Astrocyte of the cerebellum (primary cell): ENCODE measurements around the gene TSSK2.

ENCODE experiments used
- DNase-seq: peaks from one replicate; pipeline ENCODE4 v3.0.0-alpha.2; 2011; ENCODE audit warnings: low read depth
- H3K4me3 ChIP-seq: 2 replicates; pipeline ENCODE4 v1.5.1; 2011; ENCODE audit warnings: mild to moderate bottlenecking, low read depth, low read length, moderate library complexity
- in situ Hi-C: cut with HindIII; loops from 2 replicates; pipeline ENCODE4 v1.10.0; 2017; ENCODE audit warnings: low sequenced_read_pairs
- TF ChIP-seq, protein P1 (sequence below): IDR thresholded peaks from 2 replicates; pipeline ENCODE4 v1.5.1; 2012; ENCODE audit warnings: low read length, low read depth, moderate library complexity, mild to moderate bottlenecking; ENCODE audit errors: missing control alignments

TSSK2 gene

DNA sequence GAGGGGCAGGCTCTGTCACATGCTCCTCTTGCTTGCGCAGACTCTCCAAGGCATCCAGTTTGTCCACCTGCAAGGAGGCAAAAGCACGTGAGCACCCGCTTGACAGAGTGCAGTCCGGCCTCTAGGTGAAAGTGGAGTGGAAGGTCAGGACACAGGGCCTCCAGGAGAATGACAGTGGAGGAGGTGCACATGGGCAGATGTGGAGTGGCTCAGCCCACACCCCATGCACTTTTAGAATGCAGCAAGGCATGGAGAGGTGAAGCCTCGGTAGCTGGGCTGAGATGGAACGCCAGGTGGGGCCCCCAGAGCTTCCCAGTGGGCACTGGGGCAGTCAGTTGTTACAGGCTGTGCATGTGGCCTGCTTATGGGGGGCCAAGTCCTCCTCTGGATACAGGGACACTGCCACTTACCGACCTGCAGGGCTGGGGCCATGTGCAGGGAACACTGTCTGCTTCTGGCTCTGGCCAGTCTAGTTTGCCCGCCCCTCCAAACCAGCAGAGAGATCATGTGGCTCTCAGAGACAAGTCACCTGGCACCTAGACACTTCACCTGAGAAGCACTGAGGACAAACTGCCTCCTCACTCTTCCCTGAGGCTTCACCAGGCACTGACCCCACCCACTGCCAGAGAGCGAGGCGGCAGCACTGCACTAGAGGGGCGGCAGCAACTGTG is 49.8 kb downstream of the TSSK2 start:
- in situ Hi-C loops = no loop called here
- TF ChIP-seq, protein P1, sequence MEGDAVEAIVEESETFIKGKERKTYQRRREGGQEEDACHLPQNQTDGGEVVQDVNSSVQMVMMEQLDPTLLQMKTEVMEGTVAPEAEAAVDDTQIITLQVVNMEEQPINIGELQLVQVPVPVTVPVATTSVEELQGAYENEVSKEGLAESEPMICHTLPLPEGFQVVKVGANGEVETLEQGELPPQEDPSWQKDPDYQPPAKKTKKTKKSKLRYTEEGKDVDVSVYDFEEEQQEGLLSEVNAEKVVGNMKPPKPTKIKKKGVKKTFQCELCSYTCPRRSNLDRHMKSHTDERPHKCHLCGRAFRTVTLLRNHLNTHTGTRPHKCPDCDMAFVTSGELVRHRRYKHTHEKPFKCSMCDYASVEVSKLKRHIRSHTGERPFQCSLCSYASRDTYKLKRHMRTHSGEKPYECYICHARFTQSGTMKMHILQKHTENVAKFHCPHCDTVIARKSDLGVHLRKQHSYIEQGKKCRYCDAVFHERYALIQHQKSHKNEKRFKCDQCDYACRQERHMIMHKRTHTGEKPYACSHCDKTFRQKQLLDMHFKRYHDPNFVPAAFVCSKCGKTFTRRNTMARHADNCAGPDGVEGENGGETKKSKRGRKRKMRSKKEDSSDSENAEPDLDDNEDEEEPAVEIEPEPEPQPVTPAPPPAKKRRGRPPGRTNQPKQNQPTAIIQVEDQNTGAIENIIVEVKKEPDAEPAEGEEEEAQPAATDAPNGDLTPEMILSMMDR = no peak
- no peak overlapping the region for H3K4me3 ChIP-seq
- DNase-seq = no peak

DNA sequence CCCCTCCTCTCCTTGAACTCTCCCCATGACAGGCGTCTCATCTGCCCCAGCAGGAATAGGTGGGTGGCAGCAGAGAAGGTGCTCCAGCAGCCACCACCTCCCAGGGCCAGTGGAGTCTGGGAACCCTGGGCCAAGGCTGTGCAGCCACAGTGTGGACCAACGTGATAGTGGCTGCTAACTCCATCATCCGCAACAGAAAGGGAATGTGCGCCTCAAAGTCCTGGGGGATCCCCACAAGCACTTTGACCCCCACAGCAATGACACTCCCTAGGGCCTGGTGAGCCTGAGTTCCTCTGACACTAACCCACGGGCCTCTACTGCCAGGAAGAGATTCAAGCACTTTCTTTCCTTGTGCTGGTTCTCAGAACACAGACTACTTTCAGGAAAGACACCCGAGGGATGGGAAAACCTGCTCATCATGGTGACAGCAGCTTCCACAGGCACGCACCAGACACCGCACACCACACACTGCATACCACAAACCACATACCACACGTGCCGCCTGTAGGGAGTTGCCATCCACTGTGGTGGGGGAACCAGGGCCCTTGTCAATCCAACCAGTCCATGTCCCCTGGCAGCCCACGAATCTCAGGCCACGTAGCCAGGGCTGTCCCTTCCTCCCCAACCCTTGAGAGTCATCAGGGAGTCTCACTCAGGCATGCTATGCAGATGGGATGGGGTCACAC is 50.8 kb downstream of the TSSK2 start:
- TF ChIP-seq, protein P1 = no peak
- no peak for DNase-seq
- in situ Hi-C loops = no loop called here
- H3K4me3 ChIP-seq = no peak overlapping the region
